ENCODE results near the gene NME9.
A peak's percentile ranks its signal among the peaks of the same experiment; 100 is the strongest.

Gene NME9

GRCh38 chr3:138354376-138354775 lies 24.7 kb upstream of the NME9 start:
- DNase-seq (ENCODE audit: extremely low read depth, low read depth), result no peak
- no peak for TF ChIP-seq CTCF (IDR thresholded peaks at IDR 0.05; ENCODE audit: low read depth, low read length)

GRCh38 chr3:138351916-138352550 lies 22.4 kb upstream of the NME9 start:
- TF ChIP-seq CTCF (IDR thresholded peaks at IDR 0.05; ENCODE audit: low read depth, low read length), result no peak
- DNase-seq (ENCODE audit: extremely low read depth, low read depth), result no peak

DNA sequence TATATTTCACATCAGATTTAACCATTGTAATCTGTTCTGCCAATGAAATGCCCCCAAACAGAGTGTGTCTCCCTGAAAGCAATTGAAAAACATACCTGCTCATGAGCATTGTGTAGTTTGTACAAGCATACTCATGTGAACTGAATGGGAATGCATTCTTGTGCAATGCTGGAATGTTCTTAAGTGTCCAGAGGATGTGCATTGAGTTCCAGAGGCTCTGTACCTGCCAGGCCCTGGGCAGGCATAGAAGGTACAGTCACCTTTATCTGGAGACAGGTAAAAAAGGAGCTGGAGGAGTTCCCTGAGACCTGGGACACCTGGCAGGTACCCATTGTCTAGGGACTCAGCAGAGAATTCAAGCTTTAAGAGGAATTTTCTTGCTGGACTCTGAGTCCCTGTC lies 21.5 kb upstream of the NME9 start:
- no peak for TF ChIP-seq CTCF (IDR thresholded peaks at IDR 0.05; ENCODE audit: low read depth, low read length)
- DNase-seq (ENCODE audit: extremely low read depth, low read depth), result no peak

DNA sequence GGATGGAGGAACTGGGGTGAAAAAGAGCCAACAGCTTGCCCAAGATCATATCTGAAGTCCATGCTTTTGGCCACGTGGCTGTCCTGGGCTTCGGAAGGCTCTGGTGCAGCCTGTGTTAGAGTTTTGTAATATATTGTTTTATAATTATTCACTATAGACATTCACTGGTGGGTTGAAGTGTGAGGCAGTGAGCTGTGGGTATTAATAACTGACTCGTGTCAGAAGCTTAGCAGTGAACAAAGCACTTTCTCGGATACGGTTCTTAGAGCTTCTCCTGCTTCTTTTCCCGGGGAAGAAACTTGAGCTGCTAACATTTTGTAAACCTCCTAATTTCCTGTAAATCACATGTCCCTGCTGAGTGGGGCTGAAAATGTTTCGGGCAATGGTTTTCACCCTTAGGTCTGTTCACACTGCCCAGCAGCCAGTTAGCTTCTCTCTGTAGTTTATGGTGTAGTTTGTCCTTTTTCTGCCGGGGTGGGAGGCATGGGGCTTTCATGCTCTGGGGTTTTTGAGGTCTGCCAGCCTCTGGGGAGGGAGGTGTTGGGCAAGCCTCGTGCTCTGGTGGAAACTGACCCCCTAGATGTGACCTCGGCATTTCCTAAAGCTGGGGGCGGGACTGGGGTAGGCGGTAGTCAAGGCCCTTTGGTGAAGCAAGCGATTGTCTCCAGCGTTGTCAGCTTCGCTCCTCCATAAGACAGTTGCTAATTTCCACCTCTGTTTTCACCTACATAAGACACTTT lies 20.4 kb upstream of the NME9 start:
- DNase-seq (ENCODE audit: extremely low read depth, low read depth), result no peak
- TF ChIP-seq CTCF (IDR thresholded peaks at IDR 0.05; ENCODE audit: low read depth, low read length), result no peak

DNA sequence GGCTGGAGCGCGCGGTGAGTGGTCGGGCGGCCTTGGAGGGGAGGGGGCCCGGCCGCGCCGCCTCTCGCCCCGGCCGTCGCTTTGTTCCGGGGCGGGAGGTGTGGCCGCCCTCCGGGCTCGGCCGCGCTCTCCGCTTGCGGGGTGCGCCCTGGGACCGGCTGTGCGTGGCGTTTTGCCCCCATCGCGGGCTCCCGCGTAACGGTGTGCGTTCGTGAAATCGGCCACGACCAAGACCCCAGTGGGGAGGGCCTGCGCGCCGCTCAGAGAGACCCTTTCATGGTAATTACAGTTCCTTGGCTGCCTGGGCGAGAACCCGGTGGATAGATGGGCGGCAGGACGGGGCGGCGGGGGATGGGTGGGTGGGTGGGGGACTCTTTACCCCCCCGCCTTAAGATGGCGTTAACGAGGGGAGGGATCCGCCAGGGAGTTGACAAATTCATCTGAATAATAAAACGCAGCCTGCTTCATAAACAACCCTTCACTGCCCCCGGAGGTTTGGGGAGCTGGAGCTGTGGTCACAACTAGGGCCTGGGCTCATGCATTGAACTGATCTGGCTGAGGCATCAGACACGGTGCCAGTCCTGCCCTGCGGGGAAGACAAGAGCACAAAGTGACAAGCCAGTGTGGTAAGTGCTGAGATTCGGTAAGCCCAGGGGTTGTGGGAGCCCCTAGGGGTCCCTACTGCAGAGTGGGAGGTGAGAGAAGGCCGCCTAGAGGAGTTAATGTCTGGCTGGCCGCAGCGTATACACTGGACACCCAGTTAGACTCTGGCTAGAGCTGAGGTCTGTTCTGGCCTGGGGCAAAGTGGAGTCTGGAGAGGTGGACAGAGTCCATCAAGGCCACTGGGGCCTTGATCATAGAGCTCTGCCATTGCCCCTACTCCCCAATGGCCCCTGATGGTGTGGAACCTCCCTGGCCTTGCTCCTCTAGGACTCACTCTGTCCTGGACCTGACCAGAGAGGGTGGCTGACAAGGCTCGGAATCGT lies 19.4 kb upstream of the NME9 start:
- no peak for DNase-seq (ENCODE audit: extremely low read depth, low read depth)
- no peak; the same call in 1 of the 2 replicates for TF ChIP-seq CTCF (IDR thresholded peaks at IDR 0.05; ENCODE audit: low read depth, low read length)

GRCh38 chr3:138347960-138348753 lies 18.5 kb upstream of the NME9 start, which contains the start of gene MRAS:
Gene MRAS, plus strand, starts transcription at chr3:138348579. Its CDS starts 24,305 bp downstream, at chr3:138372884.
- DNase-seq (ENCODE audit: extremely low read depth, low read depth), result peak; percentile 38
- TF ChIP-seq CTCF (IDR thresholded peaks at IDR 0.05; ENCODE audit: low read depth, low read length), result peak; percentile 16

Measured in AG09319 (cell line).